ENCODE measurements around the gene PPIE.

- TF ChIP-seq CTCF (IDR thresholded peaks at IDR 0.05) (no peak), EP300 (IDR thresholded peaks at IDR 0.05) (no peak), POLR2AphosphoS5 (IDR thresholded peaks at IDR 0.05) (no peak), POLR2A (IDR thresholded peaks at IDR 0.05) (no peak)
These were observed 53.2 kb downstream of the PPIE start for GRCh38 chr1:39791838-39792237.
